IgD-negative memory B cell (primary cell): ENCODE data around the gene MMP3. TPM values are rescaled to one million over a fixed set of nuclear protein-coding genes. Genes with fewer than 3 reads are reported as not detected.

Source experiments
- H3K27ac Mint-ChIP-seq, 3 donors: one replicate each; pipeline ENCODE4 v1.8.0; 2020 to 2022; ENCODE audit warnings: mild to moderate bottlenecking in 3 of 3, mixed read lengths in 3 of 3, moderate library complexity in 1 of 3
- H3K27me3 Mint-ChIP-seq: one replicate; pipeline ENCODE4 v1.8.0; 2021; ENCODE audit warnings: mixed read lengths
- H3K36me3 Mint-ChIP-seq: one replicate; pipeline ENCODE4 v1.8.0; 2020; ENCODE audit warnings: mild to moderate bottlenecking, mixed read lengths
- H3K4me1 Mint-ChIP-seq, 3 donors: one replicate each; pipeline ENCODE4 v1.8.0; 2020 to 2022; ENCODE audit warnings: mixed read lengths in 3 of 3, mild to moderate bottlenecking in 1 of 3
- H3K4me3 Mint-ChIP-seq, 4 donors: one replicate each; pipeline ENCODE4 v1.8.0; 2020 to 2022; ENCODE audit warnings: mild to moderate bottlenecking in 4 of 4, mixed read lengths in 4 of 4, moderate library complexity in 3 of 4
- H3K9me3 Mint-ChIP-seq, 3 donors: one replicate each; pipeline ENCODE4 v1.8.0; 2020 to 2021; ENCODE audit warnings: mixed read lengths in 3 of 3, mild to moderate bottlenecking in 1 of 3
- polyA plus RNA-seq: library from polyadenylated mRNA; unstranded; fragments of 300-500 nt; fragmentation: Illumina TruSeq; gene quantifications from one replicate; pipeline ENCODE4 v1.2.3, GENCODE V29; 2021

MMP3 gene
- polyA plus RNA-seq, 1 donor from 2014 or later = not detected

DNA sequence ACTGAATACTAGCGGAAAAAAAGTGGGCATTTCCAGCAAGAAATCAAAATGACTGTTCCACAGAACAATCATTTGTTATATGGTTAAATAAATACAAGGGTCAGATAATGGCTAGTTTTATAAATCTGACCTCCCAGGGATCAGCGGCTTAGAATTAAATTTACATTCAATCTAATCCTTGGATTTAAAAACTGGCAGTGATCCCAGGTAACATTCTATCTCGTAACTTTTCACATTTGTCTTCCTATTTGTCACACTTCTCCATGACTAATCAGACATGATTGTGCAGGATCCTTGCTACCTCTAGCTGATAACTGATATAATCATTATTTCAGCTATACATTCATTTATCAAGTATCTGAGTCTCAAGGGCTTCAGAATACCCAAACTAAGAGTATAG lies 2.9 kb upstream of the MMP3 start:
- Mint-ChIP-seq H3K9me3 (no peaks in the 10 kb centered on the region), H3K27me3 (peaks cover 3% of the 10 kb centered on the region), H3K4me1 (no peaks in the 10 kb centered on the region), H3K36me3 (no peaks in the 10 kb centered on the region), H3K27ac (no peak overlapping the region), H3K4me3 (no peak overlapping the region)

DNA sequence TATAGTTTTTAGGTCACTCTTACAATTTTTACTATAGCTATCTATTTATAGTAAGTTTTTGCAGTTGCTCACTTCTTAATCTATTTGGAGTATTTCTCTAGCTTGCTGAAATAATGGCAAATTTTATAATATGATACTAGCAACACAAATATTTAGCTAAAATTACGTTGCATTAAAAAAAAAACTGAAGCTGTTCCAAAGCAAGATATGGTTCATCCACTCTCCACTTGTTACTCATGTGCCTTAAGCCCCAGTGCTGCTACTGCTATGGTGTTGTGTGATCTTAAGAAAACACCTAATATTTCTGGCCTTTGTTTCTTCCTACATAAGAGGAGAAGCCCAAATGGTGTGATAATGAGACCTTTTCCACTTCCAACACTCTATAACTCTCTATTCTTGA lies 479 bp downstream of the MMP3 start:
- H3K4me1 Mint-ChIP-seq = no peaks in the 10 kb centered on the region
- H3K27ac Mint-ChIP-seq = no peak overlapping the region
- H3K27me3 Mint-ChIP-seq = peaks cover 3% of the 10 kb centered on the region
- H3K9me3 Mint-ChIP-seq = no peaks in the 10 kb centered on the region
- no peak overlapping the region for H3K4me3 Mint-ChIP-seq
- no peaks in the 10 kb centered on the region for H3K36me3 Mint-ChIP-seq

DNA sequence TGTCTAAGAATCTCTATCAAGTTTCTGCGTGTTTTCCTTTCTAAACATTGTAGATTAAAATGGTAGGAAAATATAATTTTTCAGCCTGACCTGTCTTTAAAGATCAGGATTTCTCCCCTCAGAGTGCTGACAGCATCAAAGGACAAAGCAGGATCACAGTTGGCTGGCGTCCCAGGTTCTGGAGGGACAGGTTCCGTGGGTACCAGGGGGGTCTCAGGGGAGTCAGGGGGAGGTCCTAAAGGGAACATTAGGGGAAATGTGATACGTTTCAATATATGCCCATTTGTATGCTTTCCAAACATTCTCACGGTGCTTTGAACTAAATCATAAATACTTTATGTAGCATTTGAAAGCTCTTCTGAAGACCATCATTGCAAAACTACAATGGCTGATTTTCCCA lies 3.4 kb downstream of the MMP3 start:
- Mint-ChIP-seq H3K4me3 (no peak overlapping the region), H3K27ac (no peak overlapping the region), H3K9me3 (no peaks in the 10 kb centered on the region), H3K4me1 (no peaks in the 10 kb centered on the region), H3K36me3 (no peaks in the 10 kb centered on the region), H3K27me3 (peaks cover 2% of the 10 kb centered on the region)

DNA sequence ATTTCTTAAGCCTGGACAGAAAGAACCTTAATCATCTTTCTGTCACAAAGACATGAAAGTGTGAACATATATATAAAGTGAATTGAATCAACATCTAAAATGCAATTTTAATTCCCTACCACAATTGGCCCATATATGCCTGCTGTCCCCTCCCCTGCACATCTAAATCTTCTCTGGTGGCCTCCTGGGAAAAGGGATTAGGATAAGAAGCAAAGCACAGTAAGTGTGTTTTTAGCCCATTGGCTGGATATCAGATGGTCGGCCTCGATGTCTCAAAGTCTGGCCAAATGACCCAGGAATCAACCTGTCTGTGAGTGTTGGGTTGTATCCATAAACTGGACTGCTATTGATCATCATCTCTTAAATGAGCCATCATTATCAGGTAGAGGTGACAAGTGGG lies 5.8 kb downstream of the MMP3 start:
- no peak overlapping the region for H3K27ac Mint-ChIP-seq
- H3K36me3 Mint-ChIP-seq = no peaks in the 10 kb centered on the region
- no peaks in the 10 kb centered on the region for H3K4me1 Mint-ChIP-seq
- H3K4me3 Mint-ChIP-seq = no peak overlapping the region
- H3K27me3 Mint-ChIP-seq = peaks cover 2% of the 10 kb centered on the region
- no peaks in the 10 kb centered on the region for H3K9me3 Mint-ChIP-seq

DNA sequence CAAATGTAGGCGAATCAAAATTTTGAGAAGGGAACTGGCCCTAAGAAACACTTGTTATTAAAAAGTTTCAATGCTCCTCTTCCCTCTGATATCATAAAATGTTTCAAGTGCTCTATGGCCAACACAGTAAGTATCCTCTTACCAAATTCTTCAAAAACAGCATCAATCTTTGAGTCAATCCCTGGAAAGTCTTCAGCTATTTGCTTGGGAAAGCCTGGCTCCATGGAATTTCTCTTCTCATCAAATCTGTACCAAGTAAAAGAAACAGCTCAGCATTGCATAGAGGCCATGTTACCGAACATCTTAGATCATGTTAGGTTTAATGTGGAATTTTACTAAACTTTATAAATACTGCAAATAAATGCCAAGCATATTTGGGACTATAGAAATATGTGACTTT lies 6.3 kb downstream of the MMP3 start:
- H3K36me3 Mint-ChIP-seq = no peaks in the 10 kb centered on the region
- H3K4me3 Mint-ChIP-seq = no peak overlapping the region
- no peaks in the 10 kb centered on the region for H3K4me1 Mint-ChIP-seq
- no peaks in the 10 kb centered on the region for H3K9me3 Mint-ChIP-seq
- no peak overlapping the region for H3K27ac Mint-ChIP-seq
- peaks cover 7% of the 10 kb centered on the region for H3K27me3 Mint-ChIP-seq

DNA sequence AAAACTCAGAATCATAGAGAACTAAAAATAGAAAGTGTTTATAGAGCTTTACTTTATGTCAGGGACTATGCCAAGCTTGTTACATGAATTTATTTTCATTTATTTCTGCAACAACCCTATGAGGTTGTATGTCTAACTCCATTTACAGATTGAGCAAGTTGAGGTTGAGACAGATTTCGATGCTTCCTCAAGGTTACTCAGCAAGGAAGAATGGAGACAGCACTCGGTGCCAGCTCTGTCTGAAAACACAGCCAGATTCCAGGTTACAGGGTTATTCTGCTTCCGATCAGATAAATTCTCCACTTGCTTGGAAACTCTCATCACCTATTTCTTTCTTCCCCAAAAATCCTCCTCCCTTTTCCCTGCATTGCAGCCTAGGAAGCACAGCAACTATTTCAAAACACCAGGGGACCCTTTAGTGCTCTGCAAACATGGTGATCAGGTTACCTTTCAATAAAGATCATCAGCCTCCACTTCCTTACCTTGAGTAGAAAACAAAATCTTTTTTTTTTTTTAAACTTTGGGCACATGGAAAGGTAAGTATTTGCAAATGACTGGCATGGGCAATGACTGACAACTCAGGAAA lies 7.0 kb downstream of the MMP3 start:
- no peaks in the 10 kb centered on the region for H3K9me3 Mint-ChIP-seq
- H3K36me3 Mint-ChIP-seq = no peaks in the 10 kb centered on the region
- H3K27me3 Mint-ChIP-seq = peaks cover 11% of the 10 kb centered on the region
- H3K4me3 Mint-ChIP-seq = no peak overlapping the region
- H3K27ac Mint-ChIP-seq = no peak overlapping the region
- H3K4me1 Mint-ChIP-seq = no peaks in the 10 kb centered on the region

DNA sequence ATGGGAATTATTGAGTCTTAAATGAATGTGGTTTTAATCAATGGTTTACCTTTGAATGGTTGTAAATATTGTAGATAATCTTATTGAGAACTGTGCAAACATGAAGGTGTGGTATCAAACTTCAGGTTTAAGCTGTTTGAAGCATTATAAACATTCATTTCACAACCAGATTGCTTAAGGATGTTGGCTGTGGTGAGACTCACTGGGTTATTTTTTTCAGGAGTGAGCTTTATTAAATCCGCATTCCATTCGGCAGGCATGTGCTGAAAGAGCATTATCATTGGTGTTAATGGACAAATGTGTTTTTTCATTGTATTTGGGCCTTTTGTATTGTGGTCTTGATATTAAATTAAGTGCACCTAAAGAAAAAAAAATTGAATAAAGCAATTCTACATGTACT lies 9.7 kb downstream of the MMP3 start:
- H3K27ac Mint-ChIP-seq = no peak overlapping the region
- peaks cover 18% of the 10 kb centered on the region for H3K27me3 Mint-ChIP-seq
- H3K4me3 Mint-ChIP-seq = no peak overlapping the region
- H3K9me3 Mint-ChIP-seq = peaks cover 0 to 3% (median 0%) of the 10 kb centered on the region in 3 donors
- H3K4me1 Mint-ChIP-seq = no peaks in the 10 kb centered on the region
- no peaks in the 10 kb centered on the region for H3K36me3 Mint-ChIP-seq

DNA sequence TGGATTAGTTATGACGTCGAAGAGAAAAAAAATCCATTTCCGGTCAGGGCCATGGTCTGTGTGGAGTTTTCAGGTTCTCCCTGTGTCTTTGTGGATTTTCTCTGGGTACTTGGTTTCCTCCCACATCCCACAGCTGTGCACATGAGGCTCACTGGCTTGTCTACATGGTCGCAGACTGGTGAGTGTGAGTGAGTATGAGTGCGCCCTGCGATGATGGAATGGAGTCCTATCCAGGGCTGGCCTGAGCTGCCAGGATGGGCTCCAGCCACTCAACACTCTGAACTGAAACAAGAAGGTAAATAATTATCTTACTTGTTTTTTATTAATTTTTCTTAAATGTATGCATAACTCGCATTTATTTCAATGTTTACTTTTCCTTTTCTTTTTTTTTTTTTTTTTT lies 10.8 kb downstream of the MMP3 start:
- Mint-ChIP-seq H3K36me3 (no peaks in the 10 kb centered on the region), H3K9me3 (peaks cover 0 to 3% (median 0%) of the 10 kb centered on the region in 3 donors), H3K4me1 (no peaks in the 10 kb centered on the region), H3K27ac (no peak overlapping the region), H3K27me3 (peaks cover 18% of the 10 kb centered on the region), H3K4me3 (no peak overlapping the region)

DNA sequence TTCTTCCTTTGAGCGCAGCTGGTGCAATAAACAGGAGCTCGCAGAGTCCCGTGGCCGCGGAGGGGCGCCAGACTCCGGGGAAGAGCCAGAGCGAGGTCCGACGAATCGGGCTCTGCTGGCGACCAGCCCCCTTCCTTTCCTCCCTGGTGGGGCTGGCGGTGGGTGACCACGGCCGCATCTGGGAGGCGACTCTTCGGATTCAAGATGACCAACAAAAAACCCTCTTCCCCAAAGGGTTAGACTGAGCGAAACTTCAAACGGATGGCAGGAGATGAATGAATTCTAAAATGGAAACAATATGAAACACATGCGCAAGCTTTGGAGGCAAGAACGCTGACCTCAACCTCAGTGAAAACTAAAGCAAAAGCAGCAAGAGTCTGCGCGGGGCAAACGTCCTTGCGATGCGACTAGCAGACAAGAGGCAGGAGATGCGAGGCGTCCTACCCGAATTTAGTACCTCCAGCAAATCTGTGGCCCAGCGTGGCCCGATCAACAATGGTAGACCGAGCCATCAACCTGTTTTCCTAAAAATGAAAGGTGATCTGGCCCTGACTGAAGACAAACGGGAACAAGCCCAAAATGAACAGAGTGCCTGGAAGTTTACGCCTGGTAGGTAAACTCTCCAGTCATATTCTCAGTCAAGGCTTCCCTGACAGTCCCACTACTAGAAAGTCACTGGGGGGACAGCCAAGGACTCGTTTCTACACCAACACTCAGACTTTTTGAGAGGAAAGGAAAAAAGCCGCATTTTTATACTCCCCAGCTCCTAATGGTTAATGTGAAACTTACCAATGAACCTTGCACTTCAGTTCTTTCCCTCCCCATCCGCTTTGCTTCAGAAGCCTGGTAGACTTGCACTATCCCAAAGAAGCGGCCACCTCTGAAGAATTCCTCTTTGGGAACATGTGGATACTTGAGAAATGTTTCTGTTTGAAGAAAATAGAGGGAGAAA lies 11.6 kb downstream of the MMP3 start:
- Mint-ChIP-seq H3K4me1 (no peaks in the 10 kb centered on the region), H3K27me3 (peaks cover 17% of the 10 kb centered on the region), H3K27ac (no peak overlapping the region), H3K4me3 (no peak overlapping the region), H3K36me3 (no peaks in the 10 kb centered on the region), H3K9me3 (peaks cover 0 to 3% (median 0%) of the 10 kb centered on the region in 3 donors)

DNA sequence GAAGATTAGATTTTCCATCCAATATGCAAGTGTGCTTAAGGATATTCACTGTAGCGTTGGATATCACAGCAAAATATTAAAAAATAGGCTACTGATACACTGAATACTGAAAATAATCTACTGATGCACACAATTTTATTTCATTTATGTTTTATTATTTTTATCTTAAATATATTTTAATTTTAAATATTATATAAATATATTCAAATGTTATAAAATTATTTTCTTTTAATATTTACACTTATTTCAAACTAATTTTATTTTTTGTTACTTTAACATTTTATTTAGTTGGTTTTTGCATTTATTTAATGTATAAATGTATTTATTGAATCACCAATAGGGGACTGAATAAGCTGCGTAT lies 12.3 kb downstream of the MMP3 start:
- H3K4me1 Mint-ChIP-seq = no peaks in the 10 kb centered on the region
- H3K27me3 Mint-ChIP-seq = peaks cover 17% of the 10 kb centered on the region
- H3K9me3 Mint-ChIP-seq = peaks cover 0 to 3% (median 0%) of the 10 kb centered on the region in 3 donors
- no peaks in the 10 kb centered on the region for H3K36me3 Mint-ChIP-seq
- H3K27ac Mint-ChIP-seq = no peak overlapping the region
- H3K4me3 Mint-ChIP-seq = no peak overlapping the region

DNA sequence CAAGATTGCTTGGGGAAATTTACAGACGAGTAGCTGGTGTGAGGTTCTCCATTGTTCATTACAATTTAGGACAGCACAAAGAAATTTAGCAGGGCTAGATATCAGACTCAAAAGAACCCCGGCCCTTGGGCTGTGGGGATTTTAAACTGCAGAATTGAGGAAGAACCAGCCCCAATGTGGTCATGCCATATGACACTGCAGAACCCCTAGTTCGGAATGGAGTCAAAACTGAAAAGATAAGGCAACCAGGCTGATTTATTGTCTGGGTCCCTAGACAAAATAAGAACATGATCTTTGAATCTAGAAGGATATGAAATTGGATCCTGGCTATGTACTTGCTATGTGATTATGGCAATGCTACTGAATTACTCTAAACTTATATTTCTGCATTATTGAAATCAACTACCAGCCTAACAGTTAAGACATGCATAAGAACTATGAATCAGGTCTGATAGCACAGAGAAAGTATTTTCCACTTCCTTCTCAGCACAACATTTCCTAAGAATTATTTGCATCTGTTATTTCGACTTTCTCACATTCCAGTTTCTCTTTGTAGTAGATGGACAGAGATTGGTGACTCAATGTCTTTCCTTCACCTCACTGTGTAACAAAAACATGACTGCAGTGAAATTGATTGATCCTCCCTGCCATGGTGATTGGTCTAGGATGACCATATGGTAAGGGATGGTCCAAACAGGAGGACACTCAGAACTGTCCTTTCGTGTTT lies 13.2 kb downstream of the MMP3 start:
- peaks cover 0 to 3% (median 0%) of the 10 kb centered on the region in 3 donors for H3K9me3 Mint-ChIP-seq
- H3K4me1 Mint-ChIP-seq = no peaks in the 10 kb centered on the region
- H3K4me3 Mint-ChIP-seq = no peak overlapping the region
- no peaks in the 10 kb centered on the region for H3K36me3 Mint-ChIP-seq
- peaks cover 17% of the 10 kb centered on the region for H3K27me3 Mint-ChIP-seq
- no peak overlapping the region for H3K27ac Mint-ChIP-seq

DNA sequence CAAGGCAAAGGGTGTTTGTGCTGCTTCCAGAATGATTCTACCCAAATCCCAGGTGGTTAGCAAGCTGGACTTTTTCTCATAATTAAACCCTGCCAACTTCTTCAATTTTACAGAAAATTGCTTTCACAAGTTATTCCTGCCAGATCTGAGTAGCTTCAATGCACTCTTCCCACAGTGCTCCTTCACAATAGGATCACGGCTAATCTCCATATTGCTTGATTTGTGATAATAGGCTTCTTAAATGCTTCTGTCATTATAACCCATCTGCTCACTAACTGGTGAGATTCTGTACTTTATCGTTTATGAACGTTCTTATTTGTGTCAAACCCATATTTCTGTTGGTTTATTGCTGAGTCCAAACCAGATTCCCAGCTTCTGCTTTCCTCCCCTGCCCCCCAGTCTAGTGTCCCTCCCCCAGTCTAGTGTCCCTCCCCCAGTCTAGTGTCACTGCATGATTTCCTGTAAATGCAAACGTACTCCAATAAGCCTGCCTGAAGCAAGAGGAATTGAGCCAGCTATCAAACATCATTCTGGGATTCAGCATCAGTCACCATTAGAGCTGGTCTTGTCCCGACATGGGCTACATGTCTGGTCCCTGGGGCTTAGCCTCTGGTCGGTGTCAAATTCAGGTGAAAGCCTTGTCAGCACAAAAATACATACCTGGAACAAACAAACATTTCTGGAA lies 14.0 kb downstream of the MMP3 start:
- no peak overlapping the region for H3K4me3 Mint-ChIP-seq
- H3K36me3 Mint-ChIP-seq = no peaks in the 10 kb centered on the region
- peaks cover 0 to 3% (median 0%) of the 10 kb centered on the region in 3 donors for H3K9me3 Mint-ChIP-seq
- no peak overlapping the region for H3K27ac Mint-ChIP-seq
- H3K4me1 Mint-ChIP-seq = no peaks in the 10 kb centered on the region
- peaks cover 17% of the 10 kb centered on the region for H3K27me3 Mint-ChIP-seq

DNA sequence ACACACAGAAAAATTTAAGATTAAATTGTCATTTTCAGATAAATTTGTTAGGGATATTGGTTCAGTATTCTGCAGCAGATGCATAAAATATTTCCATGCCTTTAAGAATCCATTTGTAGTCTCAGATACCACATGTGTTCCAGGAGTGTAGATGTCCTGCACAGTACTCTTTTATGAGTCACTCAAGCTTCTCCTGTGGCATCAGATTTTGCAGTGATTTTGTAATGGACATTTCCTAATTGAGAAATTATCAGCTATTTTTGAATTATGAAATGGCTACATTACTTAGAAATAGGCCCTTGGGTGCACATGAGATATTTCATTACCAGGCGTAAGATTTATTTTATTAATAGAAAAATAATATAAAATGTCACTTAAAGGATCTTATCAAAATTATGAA lies 18.9 kb downstream of the MMP3 start:
- no peak overlapping the region for H3K4me3 Mint-ChIP-seq
- H3K27ac Mint-ChIP-seq = no peak overlapping the region
- H3K27me3 Mint-ChIP-seq = peaks cover 6% of the 10 kb centered on the region
- H3K4me1 Mint-ChIP-seq = no peaks in the 10 kb centered on the region
- no peaks in the 10 kb centered on the region for H3K36me3 Mint-ChIP-seq
- H3K9me3 Mint-ChIP-seq = no peaks in the 10 kb centered on the region

DNA sequence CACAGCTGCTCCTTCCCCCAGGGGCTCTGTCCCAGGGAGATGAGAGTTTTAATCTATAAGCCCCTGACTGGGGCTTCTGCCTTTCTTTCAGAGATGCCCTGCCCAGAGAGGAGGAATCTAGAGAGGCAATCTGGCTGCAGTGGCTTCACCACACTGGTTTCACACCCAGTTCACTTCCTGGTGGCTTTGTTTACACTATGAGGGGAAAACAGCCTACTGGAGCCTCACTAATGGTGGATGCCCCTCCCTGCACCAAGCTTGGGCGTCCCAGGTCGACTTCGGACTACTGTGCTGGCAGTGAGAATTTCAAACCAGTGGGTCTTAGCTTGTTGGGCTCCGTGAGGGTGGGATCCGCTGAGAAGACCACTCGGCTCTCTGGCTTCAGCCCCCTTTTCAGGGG lies 23.9 kb downstream of the MMP3 start:
- H3K9me3 Mint-ChIP-seq = peaks cover 4 to 14% (median 5%) of the 10 kb centered on the region in 3 donors
- no peak overlapping the region for H3K27ac Mint-ChIP-seq
- no peaks in the 10 kb centered on the region for H3K36me3 Mint-ChIP-seq
- peaks cover 3% of the 10 kb centered on the region for H3K27me3 Mint-ChIP-seq
- H3K4me1 Mint-ChIP-seq = no peaks in the 10 kb centered on the region
- H3K4me3 Mint-ChIP-seq = no peak overlapping the region

DNA sequence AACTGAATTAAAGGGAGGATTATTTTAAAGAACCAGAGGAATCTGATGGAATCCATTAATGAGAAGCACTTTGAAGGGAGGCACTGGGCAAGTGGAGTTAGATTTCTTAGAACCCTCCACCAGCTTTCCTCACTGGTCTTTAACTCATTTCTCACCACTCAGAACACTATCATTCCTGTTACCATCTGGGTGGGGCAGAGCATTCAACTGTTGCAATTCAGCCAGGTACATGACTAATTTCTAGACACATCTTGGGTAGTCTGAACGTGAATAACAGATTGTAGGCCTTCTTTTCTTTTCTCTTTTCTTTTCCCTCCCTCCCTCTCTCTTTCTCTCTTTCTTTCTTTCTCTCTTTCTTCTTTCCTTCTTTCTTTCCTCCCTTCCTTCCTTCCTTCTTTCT lies 29.9 kb downstream of the MMP3 start:
- no peaks in the 10 kb centered on the region for H3K36me3 Mint-ChIP-seq

More for the DNA sequence above, 29.9 kb downstream of the MMP3 start:
- Mint-ChIP-seq H3K27ac (no peak overlapping the region), H3K27me3 (peaks cover 3% of the 10 kb centered on the region), H3K4me1 (peaks cover 0 to 1% (median 0%) of the 10 kb centered on the region in 3 donors), H3K9me3 (peaks cover 4 to 21% (median 7%) of the 10 kb centered on the region in 3 donors), H3K4me3 (no peak overlapping the region)
